A549 (cell line): ENCODE measurements around the gene SLC22A14. TPM values are rescaled to one million over a fixed set of nuclear protein-coding genes. Genes with fewer than 3 reads are reported as not detected.

ENCODE experiments used
- ATAC-seq, 2 experiments: fragments of 200-7000 bp in 1 of 2; fragments of >200 bp in 1 of 2; cut with Nextera tagmentation in 1 of 2; cut with Tn5 transposase in 1 of 2; 3 replicates each; pipeline versions ENCODE4 v1.8.0 to v1.9.1; 2018 to 2020; ENCODE audit warnings: mild to moderate bottlenecking in 1 of 2, moderate library complexity in 1 of 2
- CTCF ChIA-PET: fragments of 300-600 bp; sonication (Branson Sonifier 250); formaldehyde crosslinking; extraction: SDS; loops from one replicate; lab custom pipeline; 2021; ENCODE audit warnings: antibody characterized with exemption, inconsistent platforms; lab: Yijun Ruan, JAX
- POLR2A ChIA-PET: fragments of 350-600 bp; formaldehyde crosslinking; extraction: SDS; loops from one replicate; lab custom pipeline; 2021; ENCODE audit warnings: antibody characterized with exemption, inconsistent platforms; lab: Yijun Ruan, JAX
- DNase-seq, 2 experiments: peaks; one replicate each; pipeline versions ENCODE4 v3.0.0 to v3.0.0-alpha.2; 2011 to 2016; ENCODE audit warnings: low read depth in 1 of 2, low spot score in 1 of 2
- FAIRE-seq: peaks from 2 replicates; lab custom pipeline; 2011; peaks lifted over from hg19 to GRCh38; lab: Jason Lieb, UNC
- H3K27ac ChIP-seq, 2 experiments: fragments of >200 bp; sonication (Bioruptor Twin); formaldehyde crosslinking; 3 replicates each; pipeline ENCODE4 v1.5.1; 2016 to 2017
- H3K4me1 ChIP-seq: fragments of >200 bp; sonication (Bioruptor Twin); formaldehyde crosslinking; 3 replicates; pipeline ENCODE4 v1.6.1; 2016
- H3K4me2 ChIP-seq: fragments of >200 bp; sonication (Bioruptor Twin); formaldehyde crosslinking; 3 replicates; pipeline ENCODE4 v1.6.1; 2016
- H3K4me3 ChIP-seq: fragments of >200 bp; sonication (Bioruptor Twin); formaldehyde crosslinking; 3 replicates; pipeline ENCODE4 v1.5.1; 2016
- H3K9me3 ChIP-seq: fragments of >200 bp; sonication (Bioruptor Twin); formaldehyde crosslinking; 3 replicates; pipeline ENCODE4 v1.6.1; 2016
- CEBPB ChIP-seq, 2 experiments: fragments of >200 bp in 1 of 2; sonication (Bioruptor Twin) in 1 of 2; formaldehyde crosslinking in 1 of 2; IDR thresholded peaks; 2 replicates each; pipeline ENCODE4 v1.6.1; 2012 to 2016
- CHD4 ChIP-seq: fragments of 200-600 bp; sonication (generic); IDR thresholded peaks from 2 replicates; pipeline ENCODE4 v1.6.1; 2016; ENCODE audit warnings: antibody characterized with exemption, mild to moderate bottlenecking, borderline replicate concordance
- EHF ChIP-seq: fragments of 250-450 bp; sonication (Bioruptor Pico); IDR thresholded peaks from 2 replicates; pipeline ENCODE4 v1.5.0; 2020; ENCODE audit warnings: mild to moderate bottlenecking
- EHMT2 ChIP-seq: fragments of 200-600 bp; sonication (generic); IDR thresholded peaks from 2 replicates; pipeline ENCODE4 v1.6.1; 2016; ENCODE audit warnings: antibody characterized with exemption, low read depth, mild to moderate bottlenecking, moderate library complexity
- FOSB ChIP-seq: fragments of 250-450 bp; sonication (Bioruptor Pico); IDR thresholded peaks from 2 replicates; pipeline ENCODE4 v1.5.0; 2020; ENCODE audit warnings: mild to moderate bottlenecking, moderate library complexity
- FOXS1 ChIP-seq: fragments of 250-450 bp; sonication (Bioruptor Pico); IDR thresholded peaks from 2 replicates; pipeline ENCODE4 v1.5.0; 2020; ENCODE audit warnings: mild to moderate bottlenecking, moderate library complexity
- HOXA7 ChIP-seq: fragments of 250-450 bp; sonication (Bioruptor Pico); IDR thresholded peaks from 2 replicates; pipeline ENCODE4 v1.5.0; 2020; ENCODE audit warnings: mild to moderate bottlenecking, moderate library complexity
- MAFK ChIP-seq: fragments of 450-650 bp; IDR thresholded peaks from 2 replicates; pipeline ENCODE4 v1.6.1; 2014; ENCODE audit not compliant: partially characterized antibody
- MYC ChIP-seq: IDR thresholded peaks from 2 replicates; pipeline ENCODE4 v1.6.1; 2012; ENCODE audit warnings: mild to moderate bottlenecking, inconsistent platforms, low read length, improper control_type of control experiment, borderline replicate concordance
- NPAS2 ChIP-seq: fragments of 250-450 bp; sonication (Bioruptor Pico); IDR thresholded peaks from 2 replicates; pipeline ENCODE4 v1.8.0; 2022; ENCODE audit warnings: mild to moderate bottlenecking, moderate library complexity, borderline replicate concordance
- NR3C1 ChIP-seq: fragments of >200 bp; sonication (Bioruptor Twin); formaldehyde crosslinking; IDR thresholded peaks from 3 replicates; pipeline ENCODE4 v1.6.1; 2017
- PHF8 ChIP-seq: fragments of 200-600 bp; sonication (generic); IDR thresholded peaks from 2 replicates; pipeline ENCODE4 v1.6.1; 2016; ENCODE audit warnings: low read depth, mild to moderate bottlenecking, antibody characterized with exemption, moderate library complexity, borderline replicate concordance
- RAD21 ChIP-seq, 2 experiments: fragments of >200 bp in 1 of 2; sonication (Bioruptor Twin) in 1 of 2; formaldehyde crosslinking in 1 of 2; IDR thresholded peaks in 1 of 2; conservative IDR thresholded peaks in 1 of 2; 2 replicates in 1 of 2; 3 replicates in 1 of 2; pipeline ENCODE4 v1.6.1; 2012 to 2018; ENCODE audit warnings: inconsistent platforms in 1 of 2
- RARB ChIP-seq: fragments of 250-450 bp; sonication (Bioruptor Pico); IDR thresholded peaks from 2 replicates; pipeline ENCODE4 v1.8.0; 2021; ENCODE audit warnings: mild to moderate bottlenecking, moderate library complexity
- RCOR1 ChIP-seq: fragments of 150-350 bp; IDR thresholded peaks from 2 replicates; pipeline ENCODE4 v1.6.1; 2014; ENCODE audit warnings: antibody characterized with exemption, low read length, low read depth
- RFX5 ChIP-seq: fragments of 450-650 bp; IDR thresholded peaks from 2 replicates; pipeline ENCODE4 v1.7.1; 2014; ENCODE audit warnings: antibody characterized with exemption, mild to moderate bottlenecking, moderate library complexity
- SMC3 ChIP-seq: fragments of >200 bp; sonication (Bioruptor Twin); formaldehyde crosslinking; IDR thresholded peaks from 3 replicates; pipeline ENCODE4 v1.6.1; 2018; ENCODE audit warnings: inconsistent platforms
- TP53 ChIP-seq: fragments of 250-450 bp; sonication (Bioruptor Pico); IDR thresholded peaks from 2 replicates; pipeline ENCODE4 v1.5.0; 2021; ENCODE audit warnings: mild to moderate bottlenecking, moderate library complexity
- ZFP36 ChIP-seq: fragments of 450-650 bp; IDR thresholded peaks from 2 replicates; pipeline ENCODE4 v1.6.1; 2014; ENCODE audit warnings: borderline replicate concordance; ENCODE audit not compliant: partially characterized antibody
- ZNF302 ChIP-seq: fragments of 250-450 bp; sonication (Bioruptor Pico); IDR thresholded peaks from 2 replicates; pipeline ENCODE4 v1.9.0; 2021; ENCODE audit warnings: inconsistent platforms, mild to moderate bottlenecking, moderate library complexity
- WGBS: methylation state at CpG from one replicate; pipeline ENCODE4 v1.1.6; 2017; ENCODE audit errors: missing lambda C conversion rate; 5-methylcytosine and 5-hydroxymethylcytosine counted together
- polyA minus RNA-seq: library from RNA; depleted of rRNA, polyadenylated mRNA; stranded (reverse); fragments of >200 nt; gene quantifications from 2 replicates; pipeline ENCODE4 v1.2.3, GENCODE V29; 2011; rRNA and poly(A)+ RNA removed
- polyA plus RNA-seq, 4 experiments: library from polyadenylated mRNA; depleted of rRNA in 3 of 4; stranded (reverse); fragments of >200 nt; fragmentation: RNase III in 1 of 4; extraction: RNeasy Plus Mini Kit Qiagen cat#74134 plus additional on column Dnase treatment in 1 of 4; gene quantifications; 2 replicates in 3 of 4; 3 replicates in 1 of 4; pipeline ENCODE4 v1.2.3, GENCODE V29; 2011 to 2017
- TF ChIP-seq, protein P1 (sequence below): fragments of >200 bp; sonication (Bioruptor Twin); formaldehyde crosslinking; IDR thresholded peaks from 2 replicates; pipeline ENCODE4 v1.6.1; 2016
- TF ChIP-seq, protein P2 (sequence below): fragments of 200-600 bp; sonication (generic); IDR thresholded peaks from 2 replicates; pipeline ENCODE4 v1.6.1; 2016; ENCODE audit warnings: antibody characterized with exemption, mild to moderate bottlenecking, moderate library complexity
- TF ChIP-seq, protein P3 (sequence below): fragments of 250-450 bp; sonication (Bioruptor Pico); IDR thresholded peaks from 2 replicates; pipeline ENCODE4 v1.5.0; 2021; ENCODE audit warnings: mild to moderate bottlenecking, moderate library complexity, borderline replicate concordance
- TF ChIP-seq, protein P4 (sequence below): fragments of 450-650 bp; IDR thresholded peaks from 2 replicates; pipeline ENCODE4 v1.6.1; 2014; ENCODE audit warnings: antibody characterized with exemption
- TF ChIP-seq, protein P5 (sequence below): fragments of >200 bp; sonication (Bioruptor Twin); formaldehyde crosslinking; IDR thresholded peaks from 3 replicates; pipeline ENCODE4 v1.5.1; 2016

SLC22A14 gene, protein sequence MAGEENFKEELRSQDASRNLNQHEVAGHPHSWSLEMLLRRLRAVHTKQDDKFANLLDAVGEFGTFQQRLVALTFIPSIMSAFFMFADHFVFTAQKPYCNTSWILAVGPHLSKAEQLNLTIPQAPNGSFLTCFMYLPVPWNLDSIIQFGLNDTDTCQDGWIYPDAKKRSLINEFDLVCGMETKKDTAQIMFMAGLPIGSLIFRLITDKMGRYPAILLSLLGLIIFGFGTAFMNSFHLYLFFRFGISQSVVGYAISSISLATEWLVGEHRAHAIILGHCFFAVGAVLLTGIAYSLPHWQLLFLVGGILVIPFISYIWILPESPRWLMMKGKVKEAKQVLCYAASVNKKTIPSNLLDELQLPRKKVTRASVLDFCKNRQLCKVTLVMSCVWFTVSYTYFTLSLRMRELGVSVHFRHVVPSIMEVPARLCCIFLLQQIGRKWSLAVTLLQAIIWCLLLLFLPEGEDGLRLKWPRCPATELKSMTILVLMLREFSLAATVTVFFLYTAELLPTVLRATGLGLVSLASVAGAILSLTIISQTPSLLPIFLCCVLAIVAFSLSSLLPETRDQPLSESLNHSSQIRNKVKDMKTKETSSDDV
- polyA plus RNA-seq (2011; rRNA removed) (0.04 and 0.05 TPM in 2 replicates), polyA plus RNA-seq (2017; fragmentation: RNase III; extraction: RNeasy Plus Mini Kit Qiagen cat#74134 plus additional on column Dnase treatment) (0.11 TPM in 1 of 3 replicates, not detected in the others), polyA minus RNA-seq (not detected in 2 replicates)
- polyA plus RNA-seq (2012; cell fraction: cytosol; rRNA removed) = 0.01 TPM in 2 replicates
- 0.22 and 0.39 TPM in 2 replicates for polyA plus RNA-seq (2012; cell fraction: nucleus; rRNA removed)

DNA sequence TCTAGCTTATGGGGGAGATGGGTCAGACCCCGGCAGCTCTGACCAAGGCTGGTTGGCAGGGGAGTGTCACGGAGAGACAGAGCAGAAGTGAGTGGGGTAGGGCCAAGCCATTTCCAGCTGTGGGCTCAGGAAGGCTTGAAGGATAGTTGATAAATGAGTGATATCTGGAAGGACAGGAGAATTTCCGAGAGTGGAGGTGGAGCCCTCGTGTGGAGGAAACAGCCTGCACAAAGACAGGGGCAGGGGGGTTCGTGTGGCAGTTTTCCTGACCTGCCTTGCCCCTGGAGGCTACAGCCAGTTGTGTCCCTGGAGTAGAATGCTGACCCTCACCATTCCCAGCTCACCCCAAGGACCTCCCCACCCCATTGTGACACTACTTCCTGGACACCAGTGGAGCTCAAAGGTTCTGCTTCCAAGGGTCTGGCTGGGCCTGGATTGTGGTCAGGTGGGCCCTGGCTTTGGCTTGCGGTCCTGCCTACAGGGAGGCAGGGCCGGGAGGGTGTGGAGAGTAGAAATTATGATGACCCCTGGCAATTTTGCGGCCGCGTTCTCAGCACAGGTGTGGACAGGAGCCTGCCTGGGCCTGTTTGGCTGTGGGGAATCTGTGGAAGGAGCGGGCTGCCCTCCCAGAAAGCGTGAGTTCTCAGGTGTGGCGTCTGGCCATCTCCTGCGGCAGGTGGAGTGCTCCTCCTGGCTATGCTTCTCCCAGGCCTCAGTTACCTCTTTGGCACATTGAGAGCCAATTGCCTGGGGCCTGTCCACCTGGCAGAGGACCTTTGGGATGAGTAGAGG lies at the start of gene SLC22A14:
TSS of gene SLC22A14 (plus strand) at position 400 of the 792 bp plus-strand sequence. CDS start 23,733 bp downstream, outside the sequence.
- no peak within 1 kb of the TSS for H3K4me2 ChIP-seq
- H3K27ac ChIP-seq = no peak within 1 kb of the TSS
- ATAC-seq (peak; percentile 23 to 65; a peak in 3 of 6 replicates), DNase-seq (no peak), FAIRE-seq (no peak)
- WGBS = 77% methylated on average over 13 of the region's 14 CpGs
- no peak within 1 kb of the TSS for H3K4me3 ChIP-seq
- no peaks in the 10 kb centered on the region for H3K9me3 ChIP-seq
- H3K4me1 ChIP-seq = no peaks in the 10 kb centered on the region
- POLR2A ChIA-PET = no interaction called here
- peak in 1 of 2 experiments; percentile 36; a peak in 1 of 5 replicates for TF ChIP-seq RAD21 (conservative IDR thresholded peaks at IDR 0.05 in 1 of 2, IDR thresholded peaks at IDR 0.05 in 1 of 2)
- TF ChIP-seq TP53 = no peak
- CTCF ChIA-PET = interaction anchor here (0.8 to 1.2 kb wide), 2 partner anchors 16 to 140 kb away, joined by 3 read pairs; no protein-coding TSS in a partner anchor

DNA sequence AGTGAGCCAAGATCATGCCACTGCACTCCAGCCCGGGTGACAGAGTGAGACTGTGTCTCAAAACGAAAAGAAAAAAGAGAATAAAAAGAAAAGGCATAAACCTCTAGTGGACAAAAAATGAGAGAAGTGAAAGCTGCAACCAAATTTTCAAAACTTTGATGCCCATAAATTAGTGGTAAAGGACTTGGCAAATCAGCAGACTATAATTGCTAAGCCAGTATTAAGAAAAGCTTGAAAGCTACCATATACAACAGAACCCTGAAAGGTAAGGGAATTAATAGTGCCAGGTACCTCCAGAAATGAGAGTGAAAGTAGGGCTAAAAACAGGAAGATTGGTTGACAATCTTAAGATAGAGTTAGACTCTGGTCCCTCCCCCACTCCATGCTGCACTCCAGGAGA lies 49.4 kb upstream of the SLC22A14 start:
- POLR2A ChIA-PET = no interaction called here
- 91% methylated on average over 2 of the region's 2 CpGs for WGBS

DNA sequence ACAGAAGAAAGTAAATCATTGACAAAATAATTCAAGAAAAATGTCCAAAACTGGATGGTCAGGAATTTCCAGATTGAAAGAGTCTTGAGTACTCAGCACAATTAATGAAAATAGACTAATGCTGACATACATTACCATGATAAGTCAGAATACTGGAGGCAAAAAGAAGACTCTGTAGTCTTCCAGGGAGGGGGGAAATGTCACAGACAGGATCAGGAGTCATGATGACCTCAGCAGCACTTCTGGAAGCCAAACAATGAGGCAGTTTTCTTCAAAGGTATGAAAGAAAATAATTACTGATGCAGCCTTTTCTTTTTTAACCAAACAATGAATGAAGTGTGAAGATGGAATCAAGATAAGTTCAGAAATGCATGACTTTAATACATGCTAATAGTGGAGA lies 46.6 kb upstream of the SLC22A14 start:
- DNase-seq = no peak
- TF ChIP-seq, protein P1, sequence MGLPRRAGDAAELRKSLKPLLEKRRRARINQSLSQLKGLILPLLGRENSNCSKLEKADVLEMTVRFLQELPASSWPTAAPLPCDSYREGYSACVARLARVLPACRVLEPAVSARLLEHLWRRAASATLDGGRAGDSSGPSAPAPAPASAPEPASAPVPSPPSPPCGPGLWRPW = no peak
- no peak for TF ChIP-seq ZFP36
- TF ChIP-seq EHMT2 = no peak
- TF ChIP-seq, protein P2, sequence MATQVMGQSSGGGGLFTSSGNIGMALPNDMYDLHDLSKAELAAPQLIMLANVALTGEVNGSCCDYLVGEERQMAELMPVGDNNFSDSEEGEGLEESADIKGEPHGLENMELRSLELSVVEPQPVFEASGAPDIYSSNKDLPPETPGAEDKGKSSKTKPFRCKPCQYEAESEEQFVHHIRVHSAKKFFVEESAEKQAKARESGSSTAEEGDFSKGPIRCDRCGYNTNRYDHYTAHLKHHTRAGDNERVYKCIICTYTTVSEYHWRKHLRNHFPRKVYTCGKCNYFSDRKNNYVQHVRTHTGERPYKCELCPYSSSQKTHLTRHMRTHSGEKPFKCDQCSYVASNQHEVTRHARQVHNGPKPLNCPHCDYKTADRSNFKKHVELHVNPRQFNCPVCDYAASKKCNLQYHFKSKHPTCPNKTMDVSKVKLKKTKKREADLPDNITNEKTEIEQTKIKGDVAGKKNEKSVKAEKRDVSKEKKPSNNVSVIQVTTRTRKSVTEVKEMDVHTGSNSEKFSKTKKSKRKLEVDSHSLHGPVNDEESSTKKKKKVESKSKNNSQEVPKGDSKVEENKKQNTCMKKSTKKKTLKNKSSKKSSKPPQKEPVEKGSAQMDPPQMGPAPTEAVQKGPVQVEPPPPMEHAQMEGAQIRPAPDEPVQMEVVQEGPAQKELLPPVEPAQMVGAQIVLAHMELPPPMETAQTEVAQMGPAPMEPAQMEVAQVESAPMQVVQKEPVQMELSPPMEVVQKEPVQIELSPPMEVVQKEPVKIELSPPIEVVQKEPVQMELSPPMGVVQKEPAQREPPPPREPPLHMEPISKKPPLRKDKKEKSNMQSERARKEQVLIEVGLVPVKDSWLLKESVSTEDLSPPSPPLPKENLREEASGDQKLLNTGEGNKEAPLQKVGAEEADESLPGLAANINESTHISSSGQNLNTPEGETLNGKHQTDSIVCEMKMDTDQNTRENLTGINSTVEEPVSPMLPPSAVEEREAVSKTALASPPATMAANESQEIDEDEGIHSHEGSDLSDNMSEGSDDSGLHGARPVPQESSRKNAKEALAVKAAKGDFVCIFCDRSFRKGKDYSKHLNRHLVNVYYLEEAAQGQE = no peak
- TF ChIP-seq HOXA7 (CRISPR knock-in tag) = no peak
- no peak for TF ChIP-seq RARB (CRISPR knock-in tag)
- no peak for TF ChIP-seq MYC
- TF ChIP-seq, protein P3, sequence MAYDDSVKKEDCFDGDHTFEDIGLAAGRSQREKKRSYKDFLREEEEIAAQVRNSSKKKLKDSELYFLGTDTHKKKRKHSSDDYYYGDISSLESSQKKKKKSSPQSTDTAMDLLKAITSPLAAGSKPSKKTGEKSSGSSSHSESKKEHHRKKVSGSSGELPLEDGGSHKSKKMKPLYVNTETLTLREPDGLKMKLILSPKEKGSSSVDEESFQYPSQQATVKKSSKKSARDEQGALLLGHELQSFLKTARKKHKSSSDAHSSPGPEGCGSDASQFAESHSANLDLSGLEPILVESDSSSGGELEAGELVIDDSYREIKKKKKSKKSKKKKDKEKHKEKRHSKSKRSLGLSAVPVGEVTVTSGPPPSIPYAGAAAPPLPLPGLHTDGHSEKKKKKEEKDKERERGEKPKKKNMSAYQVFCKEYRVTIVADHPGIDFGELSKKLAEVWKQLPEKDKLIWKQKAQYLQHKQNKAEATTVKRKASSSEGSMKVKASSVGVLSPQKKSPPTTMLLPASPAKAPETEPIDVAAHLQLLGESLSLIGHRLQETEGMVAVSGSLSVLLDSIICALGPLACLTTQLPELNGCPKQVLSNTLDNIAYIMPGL = no peak
- Histone ChIP-seq H3K4me2 (no peak overlapping the region), H3K4me1 (no peaks in the 10 kb centered on the region), H3K4me3 (no peak overlapping the region), H3K27ac (no peak overlapping the region), H3K9me3 (no peaks in the 10 kb centered on the region)
- CTCF ChIA-PET = no interaction called here
- POLR2A ChIA-PET = no interaction called here
- FAIRE-seq = no peak
- no peak for ATAC-seq

More for the DNA sequence above, 49.4 kb upstream of the SLC22A14 start:
- no peak overlapping the region for H3K4me3 ChIP-seq
- FAIRE-seq (no peak), ATAC-seq (no peak)
- H3K9me3 ChIP-seq = no peaks in the 10 kb centered on the region
- peaks cover 6% of the 10 kb centered on the region; the same call in 2 of the 3 replicates for H3K4me1 ChIP-seq
- CTCF ChIA-PET = no interaction called here
- TF ChIP-seq MYC (no peak), RCOR1 (no peak), PHF8 (no peak), RAD21 (conservative IDR thresholded peaks at IDR 0.05 in 1 of 2, IDR thresholded peaks at IDR 0.05 in 1 of 2) (no peak), FOSB (no peak), TP53 (no peak), FOXS1 (no peak), SMC3 (no peak), MAFK (no peak), NPAS2 (CRISPR knock-in tag) (no peak), NR3C1 (no peak), CEBPB (IDR thresholded peaks at IDR 0.05) (no peak), ZNF302 (CRISPR knock-in tag) (no peak), RFX5 (no peak), EHF (CRISPR knock-in tag) (no peak), CHD4 (no peak)
- TF ChIP-seq, protein P4, sequence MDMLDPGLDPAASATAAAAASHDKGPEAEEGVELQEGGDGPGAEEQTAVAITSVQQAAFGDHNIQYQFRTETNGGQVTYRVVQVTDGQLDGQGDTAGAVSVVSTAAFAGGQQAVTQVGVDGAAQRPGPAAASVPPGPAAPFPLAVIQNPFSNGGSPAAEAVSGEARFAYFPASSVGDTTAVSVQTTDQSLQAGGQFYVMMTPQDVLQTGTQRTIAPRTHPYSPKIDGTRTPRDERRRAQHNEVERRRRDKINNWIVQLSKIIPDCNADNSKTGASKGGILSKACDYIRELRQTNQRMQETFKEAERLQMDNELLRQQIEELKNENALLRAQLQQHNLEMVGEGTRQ = no peak
- TF ChIP-seq, protein P5, sequence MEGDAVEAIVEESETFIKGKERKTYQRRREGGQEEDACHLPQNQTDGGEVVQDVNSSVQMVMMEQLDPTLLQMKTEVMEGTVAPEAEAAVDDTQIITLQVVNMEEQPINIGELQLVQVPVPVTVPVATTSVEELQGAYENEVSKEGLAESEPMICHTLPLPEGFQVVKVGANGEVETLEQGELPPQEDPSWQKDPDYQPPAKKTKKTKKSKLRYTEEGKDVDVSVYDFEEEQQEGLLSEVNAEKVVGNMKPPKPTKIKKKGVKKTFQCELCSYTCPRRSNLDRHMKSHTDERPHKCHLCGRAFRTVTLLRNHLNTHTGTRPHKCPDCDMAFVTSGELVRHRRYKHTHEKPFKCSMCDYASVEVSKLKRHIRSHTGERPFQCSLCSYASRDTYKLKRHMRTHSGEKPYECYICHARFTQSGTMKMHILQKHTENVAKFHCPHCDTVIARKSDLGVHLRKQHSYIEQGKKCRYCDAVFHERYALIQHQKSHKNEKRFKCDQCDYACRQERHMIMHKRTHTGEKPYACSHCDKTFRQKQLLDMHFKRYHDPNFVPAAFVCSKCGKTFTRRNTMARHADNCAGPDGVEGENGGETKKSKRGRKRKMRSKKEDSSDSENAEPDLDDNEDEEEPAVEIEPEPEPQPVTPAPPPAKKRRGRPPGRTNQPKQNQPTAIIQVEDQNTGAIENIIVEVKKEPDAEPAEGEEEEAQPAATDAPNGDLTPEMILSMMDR = no peak
- TF ChIP-seq, all 56 proteins: peak for 0
- no peak overlapping the region for H3K27ac ChIP-seq
- DNase-seq = no peak
- no peak overlapping the region for H3K4me2 ChIP-seq
